ENCODE measurements around the gene IRF2BP1. TPM values are rescaled to one million over a fixed set of nuclear protein-coding genes. Genes with fewer than 3 reads are reported as not detected.

IRF2BP1 gene
- total RNA-seq, 3 donors from 2014 or later (not counting 1 experiment from before 2014, with no cell fraction given), result 16.1 to 20.3 (median 19.6) TPM

GRCh38 chr19:45876411-45877197 is 9.3 kb downstream of the IRF2BP1 start:
- Histone ChIP-seq H3K27ac (ENCODE audit: low read length) (peak overlapping the region; percentile 44), H3K4me1 (ENCODE audit: control insufficient read depth, insufficient read depth, low read length) (peaks cover 15% of the 10 kb centered on the region), H3K36me3 (ENCODE audit: control insufficient read depth, insufficient read depth, low read length) (no peaks in the 10 kb centered on the region), H3K27me3 (ENCODE audit: control insufficient read depth, insufficient read depth, low read length) (no peaks in the 10 kb centered on the region), H3K9me3 (ENCODE audit: control insufficient read depth, insufficient read depth, low read length) (no peaks in the 10 kb centered on the region), H3K4me3 (ENCODE audit: low read length) (peak overlapping the region; percentile 5)
- DNase-seq, result peak in 1 of 2 donors; percentile 37
- Mint-ChIP-seq H3K27ac (peak overlapping the region in 1 of 2 donors; percentile 76), H3K4me3 (peak overlapping the region; percentile 61), H3K36me3 (no peaks in the 10 kb centered on the region), H3K9me3 (no peaks in the 10 kb centered on the region), H3K4me1 (peaks cover 0 to 19% of the 10 kb centered on the region in 2 donors), H3K27me3 (ENCODE audit: low read depth in 2 of 2) (peaks cover 0 to 25% of the 10 kb centered on the region in 2 donors)
- TF ChIP-seq CTCF (IDR thresholded peaks at IDR 0.05), result no peak
- WGBS (ENCODE audit: insufficient coverage), result 6% methylated on average over 39 of the region's 41 CpGs
- intact Hi-C loops (cut with micrococcal nuclease), result no loop called here
- ATAC-seq, result peak in 2 of 3 donors; percentile 69 to 71

GRCh38 chr19:45876161-45876410 is 9.9 kb downstream of the IRF2BP1 start:
- Mint-ChIP-seq H3K27ac (peak overlapping the region in 1 of 2 donors; percentile 76), H3K9me3 (no peaks in the 10 kb centered on the region)

DNA sequence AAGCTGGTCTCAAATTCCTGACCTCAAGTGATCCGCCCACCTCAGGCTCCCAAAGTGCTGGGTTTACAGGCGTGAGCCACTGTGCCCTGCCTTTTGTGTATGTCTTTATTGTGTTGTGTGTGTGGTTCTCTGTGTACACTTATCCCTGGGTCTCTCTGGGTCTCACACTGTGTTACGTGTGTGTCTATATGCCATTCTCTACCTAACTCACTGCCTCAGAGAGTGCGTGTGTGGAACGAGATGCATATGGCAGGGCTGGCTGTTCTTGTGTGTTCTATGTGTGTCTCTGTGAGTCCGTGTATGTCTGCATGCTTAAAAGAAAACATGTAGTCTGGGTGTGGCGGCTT is 11.3 kb downstream of the IRF2BP1 start:
- Histone ChIP-seq H3K27me3 (ENCODE audit: control insufficient read depth, insufficient read depth, low read length) (no peaks in the 10 kb centered on the region), H3K4me1 (ENCODE audit: control insufficient read depth, insufficient read depth, low read length) (peaks cover 15% of the 10 kb centered on the region), H3K27ac (ENCODE audit: low read length) (no peak overlapping the region), H3K36me3 (ENCODE audit: control insufficient read depth, insufficient read depth, low read length) (no peaks in the 10 kb centered on the region), H3K4me3 (ENCODE audit: low read length) (no peak overlapping the region), H3K9me3 (ENCODE audit: control insufficient read depth, insufficient read depth, low read length) (no peaks in the 10 kb centered on the region)
- DNase-seq, result no peak
- WGBS (ENCODE audit: insufficient coverage), result 94% methylated on average over 7 of the region's 7 CpGs
- H3K4me1 Mint-ChIP-seq, result peaks cover 0 to 19% of the 10 kb centered on the region in 2 donors
- no peak for TF ChIP-seq CTCF (IDR thresholded peaks at IDR 0.05)
- H3K4me3 Mint-ChIP-seq, result no peak overlapping the region
- H3K36me3 Mint-ChIP-seq, result no peaks in the 10 kb centered on the region
- no peak overlapping the region for H3K27ac Mint-ChIP-seq
- intact Hi-C loops (cut with micrococcal nuclease), result no loop called here
- H3K27me3 Mint-ChIP-seq (ENCODE audit: low read depth in 2 of 2), result peaks cover 0 to 23% of the 10 kb centered on the region in 2 donors
- no peak for ATAC-seq
- H3K9me3 Mint-ChIP-seq, result no peaks in the 10 kb centered on the region

More at GRCh38 chr19:45876161-45876410, 9.9 kb downstream of the IRF2BP1 start:
- H3K36me3 ChIP-seq (ENCODE audit: control insufficient read depth, insufficient read depth, low read length), result no peaks in the 10 kb centered on the region
- peaks cover 15% of the 10 kb centered on the region for H3K4me1 ChIP-seq (ENCODE audit: control insufficient read depth, insufficient read depth, low read length)
- intact Hi-C loops (cut with micrococcal nuclease), result no loop called here
- Mint-ChIP-seq H3K36me3 (no peaks in the 10 kb centered on the region), H3K4me1 (peaks cover 0 to 19% of the 10 kb centered on the region in 2 donors), H3K4me3 (peak overlapping the region; percentile 61), H3K27me3 (ENCODE audit: low read depth in 2 of 2) (peaks cover 0 to 23% of the 10 kb centered on the region in 2 donors)
- ATAC-seq (peak in 2 of 3 donors; percentile 49 to 59), DNase-seq (no peak)
- H3K27me3 ChIP-seq (ENCODE audit: control insufficient read depth, insufficient read depth, low read length), result no peaks in the 10 kb centered on the region
- WGBS (ENCODE audit: insufficient coverage), result 47% methylated on average over 4 of the region's 4 CpGs
- H3K9me3 ChIP-seq (ENCODE audit: control insufficient read depth, insufficient read depth, low read length), result no peaks in the 10 kb centered on the region
- no peak overlapping the region for H3K4me3 ChIP-seq (ENCODE audit: low read length)
- TF ChIP-seq CTCF (IDR thresholded peaks at IDR 0.05), result no peak
- H3K27ac ChIP-seq (ENCODE audit: low read length), result no peak overlapping the region

Data from natural killer cell (primary cell).